HEK293 (cell line): ENCODE results near the gene AGMAT.

ENCODE experiments used
- CTCF ChIA-PET: fragments of 350-600 bp; formaldehyde crosslinking; extraction: SDS; loops from one replicate; lab custom pipeline; 2021; ENCODE audit warnings: antibody characterized with exemption; lab: Yijun Ruan, JAX
- POLR2A ChIA-PET: fragments of 300-600 bp; formaldehyde crosslinking; extraction: SDS; loops from one replicate; lab custom pipeline; 2020; ENCODE audit warnings: antibody characterized with exemption, inconsistent platforms; lab: Yijun Ruan, JAX
- H3K27ac ChIP-seq: fragments of 200-500 bp; sonication (Bioruptor generic); 2 replicates; pipeline ENCODE4 v1.5.1; 2014; ENCODE audit warnings: low read depth, low read length, control low read depth, inconsistent platforms; ENCODE audit errors: extremely low read depth
- H3K36me3 ChIP-seq, 2 experiments: fragments of 200-500 bp in 1 of 2; sonication (Bioruptor generic) in 1 of 2; 1 replicate in 1 of 2; 2 replicates in 1 of 2; pipeline ENCODE4 v1.5.1; 2014 to 2017; ENCODE audit warnings: inconsistent platforms in 2 of 2, low read length in 2 of 2; ENCODE audit not compliant: control insufficient read depth in 2 of 2, insufficient read depth in 1 of 2
- H3K4me1 ChIP-seq: fragments of 200-500 bp; sonication (Bioruptor generic); 2 replicates; pipeline ENCODE4 v1.5.1; 2014; ENCODE audit warnings: mild to moderate bottlenecking, low read length, inconsistent platforms; ENCODE audit not compliant: control insufficient read depth, insufficient read depth
- H3K4me3 ChIP-seq: 2 replicates; pipeline ENCODE4 v1.5.1; 2011; ENCODE audit warnings: low read depth, mild to moderate bottlenecking, control low read depth, low read length, moderate library complexity
- H3K9me3 ChIP-seq: fragments of 200-500 bp; sonication (Bioruptor generic); 2 replicates; pipeline ENCODE4 v1.5.1; 2014; ENCODE audit warnings: low read depth, low read length, inconsistent platforms; ENCODE audit not compliant: control insufficient read depth, insufficient read depth
- ATF2 ChIP-seq: fragments of 450-650 bp; formaldehyde crosslinking; IDR thresholded peaks from 2 replicates; pipeline ENCODE4 v1.5.1; 2016; ENCODE audit warnings: missing biosample characterization, missing genetic modification characterization, low read depth
- GLIS1 ChIP-seq: fragments of 450-650 bp; formaldehyde crosslinking; IDR thresholded peaks from 2 replicates; pipeline ENCODE4 v1.5.1; 2016; ENCODE audit warnings: missing biosample characterization, missing genetic modification characterization
- INSM2 ChIP-seq: fragments of 450-650 bp; formaldehyde crosslinking; IDR thresholded peaks from 2 replicates; pipeline ENCODE4 v1.5.1; 2016; ENCODE audit warnings: missing biosample characterization, missing genetic modification characterization
- KLF10 ChIP-seq: fragments of 450-650 bp; IDR thresholded peaks from 2 replicates; pipeline ENCODE4 v1.5.1; 2018; ENCODE audit warnings: missing biosample characterization, mild to moderate bottlenecking, missing genetic modification characterization
- OSR2 ChIP-seq: fragments of 450-650 bp; formaldehyde crosslinking; IDR thresholded peaks from 2 replicates; pipeline ENCODE4 v1.5.1; 2016; ENCODE audit warnings: missing biosample characterization, missing genetic modification characterization
- PRDM6 ChIP-seq: fragments of 450-650 bp; formaldehyde crosslinking; IDR thresholded peaks from 2 replicates; pipeline ENCODE4 v1.5.1; 2017; ENCODE audit warnings: missing biosample characterization, missing genetic modification characterization
- SALL2 ChIP-seq: fragments of 450-650 bp; formaldehyde crosslinking; IDR thresholded peaks from 2 replicates; pipeline ENCODE4 v1.5.0; 2017; ENCODE audit warnings: missing biosample characterization, mild to moderate bottlenecking, missing genetic modification characterization, borderline replicate concordance
- ZBTB11 ChIP-seq: fragments of 450-650 bp; formaldehyde crosslinking; conservative IDR thresholded peaks from 2 replicates; pipeline ENCODE4 v1.5.1; 2016; ENCODE audit warnings: low read depth, missing biosample characterization, missing genetic modification characterization
- ZBTB26 ChIP-seq: fragments of 450-650 bp; formaldehyde crosslinking; optimal IDR thresholded peaks from 2 replicates; pipeline ENCODE3; 2016; ENCODE audit warnings: missing biosample characterization, mild to moderate bottlenecking, missing genetic modification characterization
- ZNF148 ChIP-seq: fragments of 450-650 bp; formaldehyde crosslinking; IDR thresholded peaks from 2 replicates; pipeline ENCODE4 v1.5.0; 2017; ENCODE audit warnings: missing biosample characterization, missing genetic modification characterization, borderline replicate concordance
- ZNF157 ChIP-seq: fragments of 450-650 bp; formaldehyde crosslinking; IDR thresholded peaks from 2 replicates; pipeline ENCODE4 v1.5.1; 2016; ENCODE audit warnings: missing biosample characterization, missing genetic modification characterization
- ZNF280C ChIP-seq: fragments of 450-650 bp; formaldehyde crosslinking; IDR thresholded peaks from 2 replicates; pipeline ENCODE4 v1.5.1; 2016; ENCODE audit warnings: missing biosample characterization, missing genetic modification characterization
- ZNF398 ChIP-seq: fragments of 450-650 bp; formaldehyde crosslinking; IDR thresholded peaks from 2 replicates; pipeline ENCODE4 v1.5.1; 2017; ENCODE audit warnings: missing biosample characterization, missing genetic modification characterization
- ZNF423 ChIP-seq: fragments of 450-650 bp; formaldehyde crosslinking; IDR thresholded peaks from 2 replicates; pipeline ENCODE4 v1.5.1; 2016; ENCODE audit warnings: missing biosample characterization, missing genetic modification characterization
- ZNF624 ChIP-seq: fragments of 450-650 bp; formaldehyde crosslinking; IDR thresholded peaks from 2 replicates; pipeline ENCODE4 v1.5.1; 2017; ENCODE audit warnings: missing biosample characterization, missing genetic modification characterization
- ZNF664 ChIP-seq: fragments of 450-650 bp; formaldehyde crosslinking; IDR thresholded peaks from 2 replicates; pipeline ENCODE4 v1.5.1; 2016; ENCODE audit warnings: missing biosample characterization, missing genetic modification characterization
- ZSCAN16 ChIP-seq: fragments of 450-650 bp; formaldehyde crosslinking; IDR thresholded peaks from 2 replicates; pipeline ENCODE4 v1.5.1; 2016; ENCODE audit warnings: missing biosample characterization, missing genetic modification characterization

Gene AGMAT

GRCh38 chr1:15620155-15620545 lies 35.3 kb upstream of the AGMAT start (continued):
- peak; percentile 64; the same call in 1 of the 2 replicates for TF ChIP-seq INSM2
- no peak for TF ChIP-seq ZNF624 (tag by site-specific recombination)
- TF ChIP-seq SALL2 (tag by site-specific recombination), result no peak
- TF ChIP-seq GLIS1 (tag by site-specific recombination), result peak; percentile 99
- TF ChIP-seq KLF10 (tag by site-specific recombination), result 0 out of 2 replicates have a peak, but pooled peaks have one; percentile 23
- no peak for TF ChIP-seq ZNF664 (tag by site-specific recombination)
- no peak for TF ChIP-seq ZSCAN16 (tag by site-specific recombination)
- peak; percentile 73 for TF ChIP-seq OSR2 (tag by site-specific recombination)

- ChIA-PET POLR2A (interaction anchor here (0.7 to 4.1 kb wide), 3 partner anchors 15 to 141 kb away, joined by 5 to 23 read pairs (median 5); partner anchors contain the start of gene DNAJC16), CTCF (interaction anchor here (0.7 kb wide), 1 partner anchor 275 kb away, joined by 11 read pairs; no protein-coding TSS in a partner anchor)
- Histone ChIP-seq H3K4me1 (peaks cover 11% of the 10 kb centered on the region; the same call in 1 of the 2 replicates), H3K9me3 (no peaks in the 10 kb centered on the region), H3K4me3 (peak overlapping the region; percentile 59), H3K36me3 (no peaks in the 10 kb centered on the region), H3K27ac (no peak overlapping the region; the same call in 1 of the 2 replicates)
- TF ChIP-seq OSR2 (tag by site-specific recombination) (no peak), ZBTB26 (no peak), ZNF423 (tag by site-specific recombination) (no peak), ATF2 (tag by site-specific recombination) (no peak), ZNF280C (tag by site-specific recombination) (no peak), ZBTB11 (no peak), ZNF148 (no peak), ZNF157 (tag by site-specific recombination) (no peak), ZNF398 (tag by site-specific recombination) (no peak), PRDM6 (peak; percentile 85)
Measured at GRCh38 chr1:15618655-15619525, 34.0 kb upstream of the AGMAT start.
